HG03457 (cell line): ENCODE measurements around the gene NAV1.
"Not testable (repeated sequence)": the region's sequence is repeated elsewhere in the genome, so short reads cannot be mapped to it uniquely, and the experiment has no call there.

Experiments used
- ATAC-seq: cut with Tn5 transposase; IDR thresholded peaks from one replicate; pipeline ENCODE4 v1.9.1; 2021; ENCODE audit warnings: moderate number of reproducible peaks; ENCODE audit not compliant: unreplicated experiment

Gene NAV1

GRCh38 chr1:201504179-201504631, 34.7 kb upstream of the NAV1 start:
- no peak for ATAC-seq

GRCh38 chr1:201504799-201505502, 34.0 kb upstream of the NAV1 start:
- ATAC-seq: no peak

GRCh38 chr1:201505503-201505890, 33.4 kb upstream of the NAV1 start:
- ATAC-seq: no peak

GRCh38 chr1:201506092-201506491, 32.8 kb upstream of the NAV1 start:
- ATAC-seq: no peak

GRCh38 chr1:201506557-201507359, 32.2 kb upstream of the NAV1 start, which contains the start of gene CSRP1:
Gene CSRP1, minus strand, starts transcription at chr1:201507123. Its CDS starts 10,820 bp downstream, at chr1:201496303.
- ATAC-seq: peak; percentile 79

- ATAC-seq: no peak
Measured at GRCh38 chr1:201507360-201507675, 31.6 kb upstream of the NAV1 start.

GRCh38 chr1:201508809-201509208, 30.1 kb upstream of the NAV1 start:
- no peak for ATAC-seq

- ATAC-seq: no peak
Measured at GRCh38 chr1:201509601-201510374, 29.1 kb upstream of the NAV1 start.

GRCh38 chr1:201510734-201511133, 28.2 kb upstream of the NAV1 start:
- no peak for ATAC-seq

GRCh38 chr1:201511396-201511940, 27.5 kb upstream of the NAV1 start:
- no peak for ATAC-seq

GRCh38 chr1:201511941-201512539, 26.9 kb upstream of the NAV1 start:
- no peak for ATAC-seq

- ATAC-seq: no peak
Measured at GRCh38 chr1:201513498-201514243, 25.3 kb upstream of the NAV1 start.

- ATAC-seq: no peak
Measured at GRCh38 chr1:201514466-201514865, 24.5 kb upstream of the NAV1 start.

- ATAC-seq: no peak
Measured at GRCh38 chr1:201515062-201515750, 23.7 kb upstream of the NAV1 start.

GRCh38 chr1:201515895-201516294, 23.0 kb upstream of the NAV1 start:
- ATAC-seq: no peak

GRCh38 chr1:201516511-201517127, 22.3 kb upstream of the NAV1 start:
- ATAC-seq: no peak

GRCh38 chr1:201517631-201518030, 21.3 kb upstream of the NAV1 start:
- ATAC-seq: no peak

GRCh38 chr1:201518071-201518470, 20.9 kb upstream of the NAV1 start:
- no peak for ATAC-seq

- not testable (repeated sequence) for ATAC-seq
Measured at GRCh38 chr1:201520046-201520575, 18.8 kb upstream of the NAV1 start.
